HEK293 (cell line): ENCODE results near the gene CPA4.

Experiments
- CTCF ChIA-PET: fragments of 350-600 bp; formaldehyde crosslinking; extraction: SDS; loops from one replicate; lab custom pipeline; 2021; ENCODE audit warnings: antibody characterized with exemption; lab: Yijun Ruan, JAX
- POLR2A ChIA-PET: fragments of 300-600 bp; formaldehyde crosslinking; extraction: SDS; loops from one replicate; lab custom pipeline; 2020; ENCODE audit warnings: antibody characterized with exemption, inconsistent platforms; lab: Yijun Ruan, JAX
- H3K27ac ChIP-seq: fragments of 200-500 bp; sonication (Bioruptor generic); 2 replicates; pipeline ENCODE4 v1.5.1; 2014; ENCODE audit warnings: low read depth, low read length, control low read depth, inconsistent platforms; ENCODE audit errors: extremely low read depth
- H3K36me3 ChIP-seq, 2 experiments: fragments of 200-500 bp in 1 of 2; sonication (Bioruptor generic) in 1 of 2; 1 replicate in 1 of 2; 2 replicates in 1 of 2; pipeline ENCODE4 v1.5.1; 2014 to 2017; ENCODE audit warnings: inconsistent platforms in 2 of 2, low read length in 2 of 2; ENCODE audit not compliant: control insufficient read depth in 2 of 2, insufficient read depth in 1 of 2
- H3K4me1 ChIP-seq: fragments of 200-500 bp; sonication (Bioruptor generic); 2 replicates; pipeline ENCODE4 v1.5.1; 2014; ENCODE audit warnings: mild to moderate bottlenecking, low read length, inconsistent platforms; ENCODE audit not compliant: control insufficient read depth, insufficient read depth
- H3K4me3 ChIP-seq: 2 replicates; pipeline ENCODE4 v1.5.1; 2011; ENCODE audit warnings: low read depth, mild to moderate bottlenecking, control low read depth, low read length, moderate library complexity
- H3K9me3 ChIP-seq: fragments of 200-500 bp; sonication (Bioruptor generic); 2 replicates; pipeline ENCODE4 v1.5.1; 2014; ENCODE audit warnings: low read depth, low read length, inconsistent platforms; ENCODE audit not compliant: control insufficient read depth, insufficient read depth
- BCL11B ChIP-seq: fragments of 450-650 bp; formaldehyde crosslinking; IDR thresholded peaks from 2 replicates; pipeline ENCODE4 v1.5.1; 2016; ENCODE audit warnings: low read depth, missing biosample characterization, missing genetic modification characterization
- PRDM1 ChIP-seq: fragments of 450-650 bp; formaldehyde crosslinking; IDR thresholded peaks from 2 replicates; pipeline ENCODE4; 2016; ENCODE audit warnings: missing biosample characterization, missing genetic modification characterization
- SP2 ChIP-seq: fragments of 450-650 bp; formaldehyde crosslinking; IDR thresholded peaks from 2 replicates; pipeline ENCODE4 v1.5.1; 2016; ENCODE audit warnings: missing biosample characterization, missing genetic modification characterization
- ZBTB17 ChIP-seq: fragments of 450-650 bp; formaldehyde crosslinking; IDR thresholded peaks from 2 replicates; pipeline ENCODE4 v1.5.1; 2016; ENCODE audit warnings: missing biosample characterization, missing genetic modification characterization
- ZIC2 ChIP-seq: fragments of 450-650 bp; formaldehyde crosslinking; IDR thresholded peaks from 2 replicates; pipeline ENCODE4 v1.5.1; 2016; ENCODE audit warnings: missing biosample characterization, missing genetic modification characterization
- ZNF114 ChIP-seq: fragments of 450-650 bp; formaldehyde crosslinking; IDR thresholded peaks from 2 replicates; pipeline ENCODE4 v1.5.0; 2017; ENCODE audit warnings: missing biosample characterization, missing genetic modification characterization
- ZNF157 ChIP-seq: fragments of 450-650 bp; formaldehyde crosslinking; IDR thresholded peaks from 2 replicates; pipeline ENCODE4 v1.5.1; 2016; ENCODE audit warnings: missing biosample characterization, missing genetic modification characterization
- ZNF19 ChIP-seq: fragments of 450-650 bp; formaldehyde crosslinking; IDR thresholded peaks from 2 replicates; pipeline ENCODE4; 2016; ENCODE audit warnings: missing biosample characterization, missing genetic modification characterization, low read depth
- ZNF2 ChIP-seq: fragments of 450-650 bp; formaldehyde crosslinking; IDR thresholded peaks from 2 replicates; pipeline ENCODE4 v1.5.1; 2016; ENCODE audit warnings: missing biosample characterization, missing genetic modification characterization
- ZNF311 ChIP-seq: fragments of 450-650 bp; formaldehyde crosslinking; IDR thresholded peaks from 2 replicates; pipeline ENCODE4 v1.5.1; 2017; ENCODE audit warnings: missing biosample characterization, missing genetic modification characterization, borderline replicate concordance
- ZNF341 ChIP-seq: fragments of 450-650 bp; formaldehyde crosslinking; IDR thresholded peaks from 2 replicates; pipeline ENCODE4; 2016; ENCODE audit warnings: low read depth, missing biosample characterization, missing genetic modification characterization
- ZNF366 ChIP-seq: fragments of 450-650 bp; formaldehyde crosslinking; conservative IDR thresholded peaks from 2 replicates; pipeline ENCODE4 v1.5.1; 2016; ENCODE audit warnings: missing biosample characterization, missing genetic modification characterization
- ZNF658 ChIP-seq: fragments of 450-650 bp; formaldehyde crosslinking; IDR thresholded peaks from 2 replicates; pipeline ENCODE4; 2016; ENCODE audit warnings: missing biosample characterization, missing genetic modification characterization
- ZNF660 ChIP-seq: fragments of 450-650 bp; IDR thresholded peaks from 2 replicates; pipeline ENCODE4 v1.5.1; 2018; ENCODE audit warnings: missing biosample characterization, mild to moderate bottlenecking, missing genetic modification characterization
- ZNF777 ChIP-seq: fragments of 450-650 bp; formaldehyde crosslinking; IDR thresholded peaks from 2 replicates; pipeline ENCODE4 v1.5.1; 2017; ENCODE audit warnings: missing biosample characterization, missing genetic modification characterization, borderline replicate concordance
- ZNF843 ChIP-seq: fragments of 450-650 bp; formaldehyde crosslinking; IDR thresholded peaks from 2 replicates; pipeline ENCODE4 v1.5.1; 2016; ENCODE audit warnings: missing biosample characterization, missing genetic modification characterization
- TF ChIP-seq, protein P1 (sequence below): fragments of 450-650 bp; formaldehyde crosslinking; IDR thresholded peaks from 2 replicates; pipeline ENCODE4 v1.5.1; 2016; ENCODE audit warnings: missing biosample characterization, missing genetic modification characterization
- TF ChIP-seq, protein P2 (sequence below): fragments of 450-650 bp; formaldehyde crosslinking; IDR thresholded peaks from 2 replicates; pipeline ENCODE4 v1.5.1; 2016; ENCODE audit warnings: missing biosample characterization, missing genetic modification characterization
- TF ChIP-seq, protein P3 (sequence below): fragments of 450-650 bp; formaldehyde crosslinking; IDR thresholded peaks from 2 replicates; pipeline ENCODE4 v1.5.1; 2016; ENCODE audit warnings: missing biosample characterization, missing genetic modification characterization

Gene CPA4

GRCh38 chr7:130342701-130343380, 49.9 kb downstream of the CPA4 start:
- TF ChIP-seq PRDM1 (tag by site-specific recombination) (peak; percentile 51; the same call in 1 of the 2 replicates), ZNF366 (tag by site-specific recombination) (peak; percentile 96), ZNF114 (tag by site-specific recombination) (no peak), ZNF660 (tag by site-specific recombination) (no peak)
- TF ChIP-seq, all 188 proteins: peak for 2
- CTCF ChIA-PET, result no interaction called here
- POLR2A ChIA-PET, result no interaction called here
- Histone ChIP-seq H3K9me3 (no peaks in the 10 kb centered on the region), H3K4me1 (no peaks in the 10 kb centered on the region), H3K36me3 (no peaks in the 10 kb centered on the region), H3K4me3 (no peak overlapping the region), H3K27ac (no peak overlapping the region)

DNA sequence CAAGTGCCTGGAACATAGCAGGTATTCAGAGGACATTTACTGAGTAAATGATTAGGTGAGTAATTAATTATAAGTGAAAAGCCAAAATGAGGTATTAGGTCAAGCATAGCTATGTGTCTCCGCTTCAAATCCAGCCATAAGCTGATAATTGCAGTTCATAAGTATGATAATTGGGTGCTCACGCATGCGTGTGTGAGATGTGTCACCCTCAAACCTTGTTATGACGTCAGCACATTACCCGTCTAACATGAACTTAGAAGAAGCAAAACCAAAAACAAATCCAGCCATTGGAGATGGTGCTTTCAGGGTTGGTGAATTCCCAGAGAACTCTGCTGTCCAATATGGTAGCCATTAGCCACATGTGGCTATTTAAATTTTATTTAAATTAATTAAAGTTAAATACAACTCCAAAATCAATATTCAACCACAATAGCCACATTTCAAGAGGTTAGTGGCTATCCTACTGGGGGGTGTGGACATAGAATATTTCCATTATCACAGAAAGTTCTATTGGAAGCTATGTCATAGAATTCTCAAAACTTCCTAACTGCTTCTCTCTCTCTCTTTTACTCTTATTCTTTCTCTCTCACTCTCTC, 51.4 kb downstream of the CPA4 start, which contains the start of gene CPA5:
Gene CPA5, plus strand, starts transcription at position 546 of the 596 bp plus-strand sequence. CDS start 1,670 bp downstream, outside the sequence.
- POLR2A ChIA-PET, result no interaction called here
- H3K4me1 ChIP-seq, result no peaks in the 10 kb centered on the region
- no peaks in the 10 kb centered on the region for H3K36me3 ChIP-seq
- no peak within 1 kb of the TSS for H3K4me3 ChIP-seq
- CTCF ChIA-PET, result interaction anchor here (0.6 kb wide), 1 partner anchor 1252 kb away, joined by 4 read pairs; no protein-coding TSS in a partner anchor
- no peak within 1 kb of the TSS for H3K27ac ChIP-seq
- no peaks in the 10 kb centered on the region for H3K9me3 ChIP-seq
- TF ChIP-seq ZNF2 (no peak), ZNF658 (tag by site-specific recombination) (no peak), ZNF19 (tag by site-specific recombination) (no peak), ZNF843 (tag by site-specific recombination) (no peak), ZNF341 (no peak), ZNF157 (tag by site-specific recombination) (no peak)
- TF ChIP-seq, protein P1, sequence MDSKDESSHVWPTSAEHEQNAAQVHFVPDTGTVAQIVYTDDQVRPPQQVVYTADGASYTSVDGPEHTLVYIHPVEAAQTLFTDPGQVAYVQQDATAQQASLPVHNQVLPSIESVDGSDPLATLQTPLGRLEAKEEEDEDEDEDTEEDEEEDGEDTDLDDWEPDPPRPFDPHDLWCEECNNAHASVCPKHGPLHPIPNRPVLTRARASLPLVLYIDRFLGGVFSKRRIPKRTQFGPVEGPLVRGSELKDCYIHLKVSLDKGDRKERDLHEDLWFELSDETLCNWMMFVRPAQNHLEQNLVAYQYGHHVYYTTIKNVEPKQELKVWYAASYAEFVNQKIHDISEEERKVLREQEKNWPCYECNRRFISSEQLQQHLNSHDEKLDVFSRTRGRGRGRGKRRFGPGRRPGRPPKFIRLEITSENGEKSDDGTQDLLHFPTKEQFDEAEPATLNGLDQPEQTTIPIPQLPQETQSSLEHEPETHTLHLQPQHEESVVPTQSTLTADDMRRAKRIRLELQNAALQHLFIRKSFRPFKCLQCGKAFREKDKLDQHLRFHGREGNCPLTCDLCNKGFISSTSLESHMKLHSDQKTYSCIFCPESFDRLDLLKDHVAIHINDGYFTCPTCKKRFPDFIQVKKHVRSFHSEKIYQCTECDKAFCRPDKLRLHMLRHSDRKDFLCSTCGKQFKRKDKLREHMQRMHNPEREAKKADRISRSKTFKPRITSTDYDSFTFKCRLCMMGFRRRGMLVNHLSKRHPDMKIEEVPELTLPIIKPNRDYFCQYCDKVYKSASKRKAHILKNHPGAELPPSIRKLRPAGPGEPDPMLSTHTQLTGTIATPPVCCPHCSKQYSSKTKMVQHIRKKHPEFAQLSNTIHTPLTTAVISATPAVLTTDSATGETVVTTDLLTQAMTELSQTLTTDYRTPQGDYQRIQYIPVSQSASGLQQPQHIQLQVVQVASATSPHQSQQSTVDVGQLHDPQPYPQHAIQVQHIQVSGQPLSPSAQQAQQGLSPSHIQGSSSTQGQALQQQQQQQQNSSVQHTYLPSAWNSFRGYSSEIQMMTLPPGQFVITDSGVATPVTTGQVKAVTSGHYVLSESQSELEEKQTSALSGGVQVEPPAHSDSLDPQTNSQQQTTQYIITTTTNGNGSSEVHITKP, result no peak
- TF ChIP-seq, protein P2, sequence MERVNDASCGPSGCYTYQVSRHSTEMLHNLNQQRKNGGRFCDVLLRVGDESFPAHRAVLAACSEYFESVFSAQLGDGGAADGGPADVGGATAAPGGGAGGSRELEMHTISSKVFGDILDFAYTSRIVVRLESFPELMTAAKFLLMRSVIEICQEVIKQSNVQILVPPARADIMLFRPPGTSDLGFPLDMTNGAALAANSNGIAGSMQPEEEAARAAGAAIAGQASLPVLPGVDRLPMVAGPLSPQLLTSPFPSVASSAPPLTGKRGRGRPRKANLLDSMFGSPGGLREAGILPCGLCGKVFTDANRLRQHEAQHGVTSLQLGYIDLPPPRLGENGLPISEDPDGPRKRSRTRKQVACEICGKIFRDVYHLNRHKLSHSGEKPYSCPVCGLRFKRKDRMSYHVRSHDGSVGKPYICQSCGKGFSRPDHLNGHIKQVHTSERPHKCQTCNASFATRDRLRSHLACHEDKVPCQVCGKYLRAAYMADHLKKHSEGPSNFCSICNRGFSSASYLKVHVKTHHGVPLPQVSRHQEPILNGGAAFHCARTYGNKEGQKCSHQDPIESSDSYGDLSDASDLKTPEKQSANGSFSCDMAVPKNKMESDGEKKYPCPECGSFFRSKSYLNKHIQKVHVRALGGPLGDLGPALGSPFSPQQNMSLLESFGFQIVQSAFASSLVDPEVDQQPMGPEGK (tag by site-specific recombination), result no peak
- TF ChIP-seq, protein P3, sequence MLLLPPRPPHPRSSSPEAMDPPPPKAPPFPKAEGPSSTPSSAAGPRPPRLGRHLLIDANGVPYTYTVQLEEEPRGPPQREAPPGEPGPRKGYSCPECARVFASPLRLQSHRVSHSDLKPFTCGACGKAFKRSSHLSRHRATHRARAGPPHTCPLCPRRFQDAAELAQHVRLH (tag by site-specific recombination), result no peak

DNA sequence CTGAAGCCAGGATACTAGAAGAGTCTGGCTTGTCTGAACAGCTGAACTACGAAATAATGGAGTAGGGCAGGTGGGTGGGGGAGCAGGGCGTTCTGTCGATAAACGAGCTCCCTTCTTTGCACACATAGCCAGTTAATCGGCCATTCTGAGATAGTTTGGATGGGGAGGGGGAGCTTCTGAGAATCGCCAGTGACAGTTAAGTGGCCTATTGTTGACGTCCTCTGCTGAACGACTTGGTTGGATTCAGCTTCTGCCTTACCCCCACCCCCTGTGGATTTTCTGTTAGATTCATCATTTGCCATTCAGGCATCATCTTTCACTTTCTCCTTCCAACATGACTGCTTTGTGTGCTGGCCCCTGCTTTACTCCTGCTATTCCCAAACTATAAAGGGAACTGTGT, 52.2 kb downstream of the CPA4 start:
- no peak overlapping the region for H3K27ac ChIP-seq
- TF ChIP-seq ZBTB17 (tag by site-specific recombination) (peak; percentile 67), SP2 (no peak), ZNF777 (tag by site-specific recombination) (no peak), ZNF658 (tag by site-specific recombination) (no peak), PRDM1 (tag by site-specific recombination) (0 out of 2 replicates have a peak, but pooled peaks have one; percentile 1), ZNF311 (tag by site-specific recombination) (no peak), ZIC2 (tag by site-specific recombination) (0 out of 2 replicates have a peak, but pooled peaks have one; percentile 12), ZNF341 (peak; percentile 49), BCL11B (tag by site-specific recombination) (no peak)
- H3K36me3 ChIP-seq, result no peaks in the 10 kb centered on the region
- H3K4me1 ChIP-seq, result no peaks in the 10 kb centered on the region
- POLR2A ChIA-PET, result no interaction called here
- H3K4me3 ChIP-seq, result no peak overlapping the region
- no peaks in the 10 kb centered on the region for H3K9me3 ChIP-seq
- CTCF ChIA-PET, result interaction anchor here (0.5 to 0.7 kb wide), 2 partner anchors 11 to 188 kb away, joined by 3 to 4 read pairs; no protein-coding TSS in a partner anchor
